Keratinocyte (primary cell): Measurements from ENCODE around the gene NRDC. TPM values are rescaled to one million over a fixed set of nuclear protein-coding genes. Genes with fewer than 3 reads are reported as not detected.

Experiments
- DNase-seq: peaks from one replicate; pipeline ENCODE4 v3.0.0-alpha.2; 2011; ENCODE audit warnings: low read depth, missing footprints, low spot score
- FAIRE-seq: peaks from 2 replicates; lab custom pipeline; 2011; peaks lifted over from hg19 to GRCh38; lab: Jason Lieb, UNC
- H2AFZ ChIP-seq: 2 replicates; pipeline ENCODE4 v1.6.0; 2012; ENCODE audit warnings: low read length, control low read depth, inconsistent platforms; ENCODE audit not compliant: control insufficient read depth
- H3K27ac ChIP-seq: 2 replicates; pipeline ENCODE4 v1.5.1; 2011; ENCODE audit warnings: low read length; ENCODE audit not compliant: control insufficient read depth, insufficient read depth
- H3K27me3 ChIP-seq: 3 replicates; pipeline ENCODE4 v1.6.0; 2011; ENCODE audit warnings: low read length; ENCODE audit not compliant: control insufficient read depth, insufficient read depth; ENCODE audit errors: extremely low read depth
- H3K36me3 ChIP-seq, 2 experiments: 2 replicates in 1 of 2; 3 replicates in 1 of 2; pipeline ENCODE4 v1.5.1; 2011; ENCODE audit warnings: low read length in 2 of 2, mild to moderate bottlenecking in 1 of 2; ENCODE audit not compliant: control insufficient read depth in 2 of 2, insufficient read depth in 2 of 2; ENCODE audit errors: extremely low read depth in 1 of 2
- H3K4me1 ChIP-seq: 3 replicates; pipeline ENCODE4 v1.5.1; 2011; ENCODE audit warnings: low read length; ENCODE audit not compliant: control insufficient read depth, insufficient read depth; ENCODE audit errors: extremely low read depth
- H3K4me2 ChIP-seq: 3 replicates; pipeline ENCODE4 v1.6.0; 2011; ENCODE audit warnings: low read depth, low read length; ENCODE audit not compliant: control insufficient read depth, insufficient read depth; ENCODE audit errors: extremely low read depth
- H3K4me3 ChIP-seq, 3 experiments: fragments of 200-600 bp in 1 of 3; sonication (generic) in 1 of 3; 2 replicates in 2 of 3; 3 replicates in 1 of 3; pipeline ENCODE4 v1.5.1; 2011 to 2016; ENCODE audit warnings: low read length in 3 of 3, mild to moderate bottlenecking in 3 of 3, control low read depth in 2 of 3, inconsistent platforms in 1 of 3, low read depth in 1 of 3, mixed read lengths in 1 of 3, mixed run types in 1 of 3, moderate library complexity in 1 of 3; ENCODE audit not compliant: control insufficient read depth in 2 of 3, insufficient read depth in 2 of 3; ENCODE audit errors: extremely low read depth in 1 of 3
- H3K79me2 ChIP-seq: 2 replicates; pipeline ENCODE4 v1.6.0; 2012; ENCODE audit warnings: low read length; ENCODE audit not compliant: control insufficient read depth, insufficient read depth
- H3K9ac ChIP-seq: 3 replicates; pipeline ENCODE4 v1.6.0; 2011; ENCODE audit warnings: low read length; ENCODE audit not compliant: control insufficient read depth, insufficient read depth; ENCODE audit errors: extremely low read depth
- H3K9me1 ChIP-seq: 3 replicates; pipeline ENCODE4 v1.6.0; 2011; ENCODE audit warnings: low read length; ENCODE audit not compliant: control insufficient read depth, insufficient read depth; ENCODE audit errors: extremely low read depth
- H3K9me3 ChIP-seq: 2 replicates; pipeline ENCODE4 v1.5.1; 2012; ENCODE audit warnings: low read depth, low read length; ENCODE audit not compliant: control insufficient read depth
- H4K20me1 ChIP-seq: 3 replicates; pipeline ENCODE4 v1.6.0; 2011; ENCODE audit warnings: low read length; ENCODE audit not compliant: control insufficient read depth, insufficient read depth; ENCODE audit errors: extremely low read depth
- CTCF ChIP-seq, 3 experiments: IDR thresholded peaks in 1 of 3; conservative IDR thresholded peaks in 1 of 3; optimal IDR thresholded peaks in 1 of 3; 2 replicates in 2 of 3; 3 replicates in 1 of 3; pipeline versions ENCODE3 to v1.5.1; 2011; ENCODE audit warnings: low read length in 3 of 3, mild to moderate bottlenecking in 3 of 3, moderate library complexity in 2 of 3, control low read depth in 1 of 3, inconsistent platforms in 1 of 3; ENCODE audit not compliant: insufficient read depth in 2 of 3; ENCODE audit errors: extremely low read depth in 1 of 3
- EZH2 ChIP-seq: IDR thresholded peaks from one replicate; pipeline ENCODE4 v1.6.1; 2012; ENCODE audit warnings: inconsistent platforms, mild to moderate bottlenecking, low read length, moderate library complexity
- dilution Hi-C: fragments of 300-500 bp; cut with MboI; formaldehyde crosslinking; loops from one replicate; pipeline ENCODE4 v1.7.0; 2020; ENCODE audit warnings: low sequenced_read_pairs; ENCODE audit not compliant: extremely low pct_ligation_motif_present
- polyA plus RNA-seq, 5 experiments: library from polyadenylated mRNA; depleted of rRNA in 3 of 5; stranded (reverse) in 3 of 5; stranded (forward) in 1 of 5; unstranded in 1 of 5; fragments of >200 nt; gene quantifications; 1 replicate in 1 of 5; 2 replicates in 3 of 5; 3 replicates in 1 of 5; pipeline versions ENCODE4 v1.2.1 to v1.2.3, GENCODE V29; 2011 to 2012; ENCODE audit warnings: missing spikeins in 2 of 5, low read depth in 1 of 5, low replicate concordance in 1 of 5

NRDC gene
- polyA plus RNA-seq, 1 donor (not counting 4 experiments of a cell fraction or from before 2014, with no cell fraction given) = 183 TPM

DNA sequence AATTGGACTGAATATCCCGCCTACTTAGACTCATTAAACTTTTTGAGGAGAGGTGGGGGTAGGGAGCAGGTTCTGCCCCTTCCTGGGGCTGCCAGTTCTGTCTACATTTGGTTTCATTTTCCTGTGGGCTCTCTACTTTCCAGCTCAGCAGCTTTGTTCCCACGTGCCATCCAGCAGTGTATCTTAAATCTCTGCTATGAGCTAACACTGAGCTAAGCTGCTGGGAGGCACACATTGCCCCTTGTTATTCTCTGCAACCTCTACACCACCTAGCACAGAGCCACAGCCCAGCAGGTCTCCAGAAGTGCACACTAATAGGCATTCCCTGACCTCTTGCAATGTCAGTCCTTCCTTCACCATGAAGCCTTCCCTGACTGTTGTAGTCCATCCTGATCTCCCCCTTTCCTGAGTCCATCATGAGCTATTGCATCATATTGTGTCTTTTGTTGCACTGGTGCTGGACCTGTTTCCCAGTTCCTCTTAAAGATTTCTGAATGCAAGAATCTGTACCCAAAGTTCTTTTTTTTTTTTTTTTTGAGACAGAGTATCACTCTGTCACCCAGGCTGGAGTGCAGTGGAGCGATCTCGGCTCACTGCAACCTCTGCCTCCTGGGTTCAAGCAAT lies 28.7 kb upstream of the NRDC start:
- no peaks in the 10 kb centered on the region for H3K36me3 ChIP-seq
- dilution Hi-C loops = no loop called here
- H3K9me3 ChIP-seq = no peaks in the 10 kb centered on the region
- no peaks in the 10 kb centered on the region for H4K20me1 ChIP-seq
- TF ChIP-seq CTCF (optimal IDR thresholded peaks at IDR 0.05 in 1 of 3, IDR thresholded peaks at IDR 0.05 in 1 of 3, conservative IDR thresholded peaks at IDR 0.05 in 1 of 3; ENCODE audit: extremely low read depth in 1 of 3, insufficient read depth in 2 of 3, low read length in 3 of 3) (no peak), EZH2 (no peak)
- H2AFZ ChIP-seq = no peak overlapping the region
- H3K9me1 ChIP-seq = no peaks in the 10 kb centered on the region
- H3K4me1 ChIP-seq = peaks cover 5% of the 10 kb centered on the region
- FAIRE-seq = no peak
- no peaks in the 10 kb centered on the region for H3K79me2 ChIP-seq
- no peak for DNase-seq
- no peak overlapping the region for H3K4me3 ChIP-seq
- H3K4me2 ChIP-seq = no peak overlapping the region
- no peak overlapping the region for H3K9ac ChIP-seq
- H3K27ac ChIP-seq = no peak overlapping the region
- H3K27me3 ChIP-seq = no peaks in the 10 kb centered on the region

GRCh38 chr1:51906306-51907078 lies 28.0 kb upstream of the NRDC start:
- no peak overlapping the region for H2AFZ ChIP-seq
- dilution Hi-C loops = no loop called here
- H3K27ac ChIP-seq = no peak overlapping the region
- DNase-seq (no peak), FAIRE-seq (no peak)
- H3K9me3 ChIP-seq = no peaks in the 10 kb centered on the region
- H4K20me1 ChIP-seq = no peaks in the 10 kb centered on the region
- no peak for TF ChIP-seq CTCF (optimal IDR thresholded peaks at IDR 0.05 in 1 of 3, IDR thresholded peaks at IDR 0.05 in 1 of 3, conservative IDR thresholded peaks at IDR 0.05 in 1 of 3; ENCODE audit: extremely low read depth in 1 of 3, insufficient read depth in 2 of 3, low read length in 3 of 3)
- TF ChIP-seq EZH2 = no peak
- H3K36me3 ChIP-seq = no peaks in the 10 kb centered on the region
- H3K79me2 ChIP-seq = no peaks in the 10 kb centered on the region
- no peaks in the 10 kb centered on the region for H3K9me1 ChIP-seq
- H3K4me1 ChIP-seq = peaks cover 5% of the 10 kb centered on the region
- no peak overlapping the region for H3K4me2 ChIP-seq
- no peaks in the 10 kb centered on the region for H3K27me3 ChIP-seq
- no peak overlapping the region for H3K4me3 ChIP-seq
- no peak overlapping the region for H3K9ac ChIP-seq
